ENCODE measurements around the gene PHRF1.

- TF ChIP-seq EZH2 (IDR thresholded peaks at IDR 0.05; ENCODE audit: borderline replicate concordance, low read depth, low read length) (no peak), SP1 (CRISPR knock-in tag; IDR thresholded peaks at IDR 0.05) (no peak), POLR2AphosphoS5 (IDR thresholded peaks at IDR 0.05; ENCODE audit: control insufficient read depth, insufficient read depth, low read depth, low read length) (no peak), ZBTB1 (CRISPR knock-in tag; IDR thresholded peaks at IDR 0.05; ENCODE audit: borderline replicate concordance, low read depth) (no peak), ATF2 (CRISPR knock-in tag; IDR thresholded peaks at IDR 0.05) (no peak), JUNB (CRISPR knock-in tag; conservative IDR thresholded peaks at IDR 0.05) (no peak), TBP (optimal IDR thresholded peaks at IDR 0.05; ENCODE audit: low read depth, low read length) (no peak), ZBTB33 (CRISPR knock-in tag; IDR thresholded peaks at IDR 0.05) (no peak), POLR2A (conservative IDR thresholded peaks at IDR 0.05) (no peak), FOSL1 (tag; conservative IDR thresholded peaks at IDR 0.05) (no peak)
- TF ChIP-seq, protein P1, sequence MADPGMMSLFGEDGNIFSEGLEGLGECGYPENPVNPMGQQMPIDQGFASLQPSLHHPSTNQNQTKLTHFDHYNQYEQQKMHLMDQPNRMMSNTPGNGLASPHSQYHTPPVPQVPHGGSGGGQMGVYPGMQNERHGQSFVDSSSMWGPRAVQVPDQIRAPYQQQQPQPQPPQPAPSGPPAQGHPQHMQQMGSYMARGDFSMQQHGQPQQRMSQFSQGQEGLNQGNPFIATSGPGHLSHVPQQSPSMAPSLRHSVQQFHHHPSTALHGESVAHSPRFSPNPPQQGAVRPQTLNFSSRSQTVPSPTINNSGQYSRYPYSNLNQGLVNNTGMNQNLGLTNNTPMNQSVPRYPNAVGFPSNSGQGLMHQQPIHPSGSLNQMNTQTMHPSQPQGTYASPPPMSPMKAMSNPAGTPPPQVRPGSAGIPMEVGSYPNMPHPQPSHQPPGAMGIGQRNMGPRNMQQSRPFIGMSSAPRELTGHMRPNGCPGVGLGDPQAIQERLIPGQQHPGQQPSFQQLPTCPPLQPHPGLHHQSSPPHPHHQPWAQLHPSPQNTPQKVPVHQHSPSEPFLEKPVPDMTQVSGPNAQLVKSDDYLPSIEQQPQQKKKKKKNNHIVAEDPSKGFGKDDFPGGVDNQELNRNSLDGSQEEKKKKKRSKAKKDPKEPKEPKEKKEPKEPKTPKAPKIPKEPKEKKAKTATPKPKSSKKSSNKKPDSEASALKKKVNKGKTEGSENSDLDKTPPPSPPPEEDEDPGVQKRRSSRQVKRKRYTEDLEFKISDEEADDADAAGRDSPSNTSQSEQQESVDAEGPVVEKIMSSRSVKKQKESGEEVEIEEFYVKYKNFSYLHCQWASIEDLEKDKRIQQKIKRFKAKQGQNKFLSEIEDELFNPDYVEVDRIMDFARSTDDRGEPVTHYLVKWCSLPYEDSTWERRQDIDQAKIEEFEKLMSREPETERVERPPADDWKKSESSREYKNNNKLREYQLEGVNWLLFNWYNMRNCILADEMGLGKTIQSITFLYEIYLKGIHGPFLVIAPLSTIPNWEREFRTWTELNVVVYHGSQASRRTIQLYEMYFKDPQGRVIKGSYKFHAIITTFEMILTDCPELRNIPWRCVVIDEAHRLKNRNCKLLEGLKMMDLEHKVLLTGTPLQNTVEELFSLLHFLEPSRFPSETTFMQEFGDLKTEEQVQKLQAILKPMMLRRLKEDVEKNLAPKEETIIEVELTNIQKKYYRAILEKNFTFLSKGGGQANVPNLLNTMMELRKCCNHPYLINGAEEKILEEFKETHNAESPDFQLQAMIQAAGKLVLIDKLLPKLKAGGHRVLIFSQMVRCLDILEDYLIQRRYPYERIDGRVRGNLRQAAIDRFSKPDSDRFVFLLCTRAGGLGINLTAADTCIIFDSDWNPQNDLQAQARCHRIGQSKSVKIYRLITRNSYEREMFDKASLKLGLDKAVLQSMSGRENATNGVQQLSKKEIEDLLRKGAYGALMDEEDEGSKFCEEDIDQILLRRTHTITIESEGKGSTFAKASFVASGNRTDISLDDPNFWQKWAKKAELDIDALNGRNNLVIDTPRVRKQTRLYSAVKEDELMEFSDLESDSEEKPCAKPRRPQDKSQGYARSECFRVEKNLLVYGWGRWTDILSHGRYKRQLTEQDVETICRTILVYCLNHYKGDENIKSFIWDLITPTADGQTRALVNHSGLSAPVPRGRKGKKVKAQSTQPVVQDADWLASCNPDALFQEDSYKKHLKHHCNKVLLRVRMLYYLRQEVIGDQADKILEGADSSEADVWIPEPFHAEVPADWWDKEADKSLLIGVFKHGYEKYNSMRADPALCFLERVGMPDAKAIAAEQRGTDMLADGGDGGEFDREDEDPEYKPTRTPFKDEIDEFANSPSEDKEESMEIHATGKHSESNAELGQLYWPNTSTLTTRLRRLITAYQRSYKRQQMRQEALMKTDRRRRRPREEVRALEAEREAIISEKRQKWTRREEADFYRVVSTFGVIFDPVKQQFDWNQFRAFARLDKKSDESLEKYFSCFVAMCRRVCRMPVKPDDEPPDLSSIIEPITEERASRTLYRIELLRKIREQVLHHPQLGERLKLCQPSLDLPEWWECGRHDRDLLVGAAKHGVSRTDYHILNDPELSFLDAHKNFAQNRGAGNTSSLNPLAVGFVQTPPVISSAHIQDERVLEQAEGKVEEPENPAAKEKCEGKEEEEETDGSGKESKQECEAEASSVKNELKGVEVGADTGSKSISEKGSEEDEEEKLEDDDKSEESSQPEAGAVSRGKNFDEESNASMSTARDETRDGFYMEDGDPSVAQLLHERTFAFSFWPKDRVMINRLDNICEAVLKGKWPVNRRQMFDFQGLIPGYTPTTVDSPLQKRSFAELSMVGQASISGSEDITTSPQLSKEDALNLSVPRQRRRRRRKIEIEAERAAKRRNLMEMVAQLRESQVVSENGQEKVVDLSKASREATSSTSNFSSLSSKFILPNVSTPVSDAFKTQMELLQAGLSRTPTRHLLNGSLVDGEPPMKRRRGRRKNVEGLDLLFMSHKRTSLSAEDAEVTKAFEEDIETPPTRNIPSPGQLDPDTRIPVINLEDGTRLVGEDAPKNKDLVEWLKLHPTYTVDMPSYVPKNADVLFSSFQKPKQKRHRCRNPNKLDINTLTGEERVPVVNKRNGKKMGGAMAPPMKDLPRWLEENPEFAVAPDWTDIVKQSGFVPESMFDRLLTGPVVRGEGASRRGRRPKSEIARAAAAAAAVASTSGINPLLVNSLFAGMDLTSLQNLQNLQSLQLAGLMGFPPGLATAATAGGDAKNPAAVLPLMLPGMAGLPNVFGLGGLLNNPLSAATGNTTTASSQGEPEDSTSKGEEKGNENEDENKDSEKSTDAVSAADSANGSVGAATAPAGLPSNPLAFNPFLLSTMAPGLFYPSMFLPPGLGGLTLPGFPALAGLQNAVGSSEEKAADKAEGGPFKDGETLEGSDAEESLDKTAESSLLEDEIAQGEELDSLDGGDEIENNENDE (IDR thresholded peaks at IDR 0.05; ENCODE audit: low read depth, low read length), result no peak
Observed at GRCh38 chr11:587546-587945, 11.3 kb downstream of the PHRF1 start.

Data from K562 (cell line).